ENCODE measurements around the gene GIMD1. TPM values are rescaled to one million over a fixed set of nuclear protein-coding genes. Genes with fewer than 3 reads are reported as not detected.

GIMD1 gene
- polyA plus RNA-seq, 4 donors = not detected

GRCh38 chr4:106315968-106316772, 52.4 kb downstream of the GIMD1 start, which contains the start of the genes AIMP1 and TBCK:
TSS of gene AIMP1 (plus strand) at chr4:106316550. CDS start at chr4:106325010, 8,460 bp downstream.
TSS of gene TBCK (minus strand) at chr4:106316209. CDS start at chr4:106308960, 7,249 bp downstream.
- DNase-seq (ENCODE audit: low read depth in 4 of 4, low spot score in 3 of 4) = peak; percentile 92 to 94 (median 93)

- peak in 2 of 4 donors; percentile 20 to 28 for DNase-seq (ENCODE audit: low read depth in 4 of 4, low spot score in 3 of 4)
Observed at GRCh38 chr4:106315476-106315967, 53.1 kb downstream of the GIMD1 start.

- no peak for DNase-seq (ENCODE audit: low read depth in 4 of 4, low spot score in 3 of 4)
Observed at GRCh38 chr4:106314960-106315359, 53.6 kb downstream of the GIMD1 start.

GRCh38 chr4:106312997-106313522, 55.5 kb downstream of the GIMD1 start:
- no peak for DNase-seq (ENCODE audit: low read depth in 4 of 4, low spot score in 3 of 4)

GRCh38 chr4:106312377-106312776, 56.2 kb downstream of the GIMD1 start:
- DNase-seq (ENCODE audit: low read depth in 4 of 4, low spot score in 3 of 4) = no peak

Other genes with a start within 250 kb of the GIMD1 start
- gene TBCK, start 52.6 kb downstream of the GIMD1 start, polyA plus RNA-seq (ENCODE audit: insufficient read length in 4 of 4) = 10 to 100 TPM; 54.1 to 68.1 (median 61.4) TPM
- 10 to 100 TPM; 69.7 to 79.9 (median 74.3) TPM for gene AIMP1, start 52.2 kb downstream of the GIMD1 start, polyA plus RNA-seq (ENCODE audit: insufficient read length in 4 of 4)